ENCODE data around the gene PDE3B.

The PDE3B gene

DNA sequence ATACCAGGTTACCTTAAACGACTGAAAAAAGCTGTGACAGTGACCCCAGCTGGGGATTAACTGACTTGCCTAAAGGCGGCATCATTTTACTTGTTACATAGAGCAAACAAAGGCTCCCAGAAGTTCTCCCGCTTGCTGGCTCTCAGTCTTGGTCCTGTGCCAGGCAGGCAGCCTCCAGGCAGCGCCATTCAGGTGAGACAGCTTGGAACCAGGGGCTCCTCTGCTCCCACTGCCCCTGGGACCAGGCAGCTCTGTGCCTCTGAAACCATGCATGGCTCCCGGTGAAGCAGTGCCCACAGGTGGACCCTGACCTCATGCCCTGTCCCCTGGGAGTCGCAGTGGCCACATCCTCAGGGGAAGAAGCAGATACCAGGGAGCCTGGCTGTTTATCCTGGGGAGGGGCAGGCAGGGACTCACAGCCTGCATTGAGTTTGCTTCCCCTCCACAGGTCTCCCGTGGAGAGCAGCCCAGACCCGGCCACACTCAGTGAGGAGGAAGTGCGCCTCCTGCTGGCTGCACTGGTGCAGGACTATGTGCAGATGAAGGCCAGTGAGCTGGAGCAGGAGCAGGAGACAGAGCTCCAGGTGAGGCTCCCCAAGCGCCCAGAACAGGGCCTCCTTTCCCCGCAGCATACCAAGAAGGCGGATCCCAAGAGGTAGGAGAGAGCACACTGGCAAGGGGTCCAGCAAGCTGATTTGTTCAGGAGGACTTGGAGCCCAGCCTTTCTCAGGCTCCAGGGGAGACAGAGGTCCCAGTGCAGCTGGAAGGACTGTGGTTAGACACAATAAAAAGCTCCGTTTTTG lies 264.0 kb downstream of the PDE3B start:
- ChIA-PET POLR2A (interaction anchor here (1.1 to 2.6 kb wide), 2 partner anchors 16 to 118 kb away, joined by 3 to 13 read pairs; partner anchors contain the start of gene CYP2R1), CTCF (interaction anchor here (0.6 to 7.2 kb wide), 106 partner anchors 8 to 1830 kb away, joined by 3 to 213 read pairs (median 5); partner anchors contain the start of genes CALCB, CYP2R1, PDE3B and PSMA1)
- peak; percentile 88 for TF ChIP-seq CTCF (IDR thresholded peaks at IDR 0.05; ENCODE audit: control extremely low read depth, extremely low read depth, low read depth, missing control alignments)
- DNase-seq (ENCODE audit: extremely low spot score), result no peak

DNA sequence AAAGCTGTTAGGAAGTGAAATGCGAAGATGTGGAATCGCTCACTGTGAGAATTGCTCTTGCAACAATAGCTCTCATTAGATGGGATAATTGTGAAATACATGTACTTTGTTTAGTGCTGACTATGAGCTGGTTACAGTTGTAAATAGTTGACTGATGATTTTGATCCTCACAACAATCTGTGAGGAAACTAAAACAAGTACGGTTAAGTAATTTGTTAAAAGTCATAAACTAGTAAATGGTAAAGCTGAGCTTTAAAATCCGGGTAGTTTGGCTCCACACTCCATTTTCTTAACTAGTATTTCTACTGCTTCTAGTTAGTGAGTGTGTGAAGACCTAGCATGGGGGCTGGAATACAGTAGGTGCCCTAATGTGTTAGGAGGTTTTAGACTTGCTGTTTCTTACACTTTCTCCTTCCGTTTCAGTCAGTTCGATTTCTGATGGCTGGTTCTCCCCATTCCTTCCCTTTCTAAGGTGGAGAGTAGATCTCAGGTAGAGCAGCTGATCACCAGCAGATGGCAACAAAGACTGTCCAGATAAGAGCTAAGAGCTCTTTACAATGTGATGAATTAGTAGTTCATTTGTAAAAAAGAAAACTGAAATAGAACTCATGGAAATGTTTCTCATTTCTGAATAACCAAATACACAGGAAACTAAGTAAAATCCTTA lies 264.7 kb downstream of the PDE3B start:
- CTCF ChIA-PET, result interaction anchor here (0.6 to 7.2 kb wide), 98 partner anchors 7 to 529 kb away, joined by 3 to 213 read pairs (median 5); partner anchors contain the start of genes CALCB, CYP2R1, PDE3B and PSMA1
- TF ChIP-seq CTCF (IDR thresholded peaks at IDR 0.05; ENCODE audit: control extremely low read depth, extremely low read depth, low read depth, missing control alignments), result peak; percentile 77
- POLR2A ChIA-PET, result interaction anchor here (1.1 to 2.6 kb wide), 2 partner anchors 17 to 119 kb away, joined by 3 to 13 read pairs; partner anchors contain the start of gene CYP2R1
- DNase-seq (ENCODE audit: extremely low spot score), result no peak

- no peak for DNase-seq (ENCODE audit: extremely low spot score)
- POLR2A ChIA-PET, result no interaction called here
- CTCF ChIA-PET, result interaction anchor here (1.2 to 4.1 kb wide), 4 partner anchors 7 to 162 kb away, joined by 4 to 19 read pairs (median 6); no protein-coding TSS in a partner anchor
- TF ChIP-seq CTCF (IDR thresholded peaks at IDR 0.05; ENCODE audit: control extremely low read depth, extremely low read depth, low read depth, missing control alignments), result no peak
Measured at GRCh38 chr11:14914536-14914935, 270.9 kb downstream of the PDE3B start.

GRCh38 chr11:14916403-14916802 lies 272.8 kb downstream of the PDE3B start:
- POLR2A ChIA-PET, result no interaction called here
- CTCF ChIA-PET, result interaction anchor here (2.1 kb wide), 1 partner anchor 9 kb away, joined by 9 read pairs; no protein-coding TSS in a partner anchor
- DNase-seq (ENCODE audit: extremely low spot score), result no peak
- no peak for TF ChIP-seq CTCF (IDR thresholded peaks at IDR 0.05; ENCODE audit: control extremely low read depth, extremely low read depth, low read depth, missing control alignments)

All from GM10248 (cell line).